SKM-1 (cell line): ENCODE results near the gene ABCA9.
A peak's percentile ranks its signal among the peaks of the same experiment; 100 is the strongest.

Experiments used
- DNase-seq: peaks from one replicate; lab custom pipeline; 2025; ENCODE audit not compliant: unreplicated experiment; lab: John Stamatoyannopoulos, UW

Gene ABCA9

GRCh38 chr17:69069226-69069750 is 8.6 kb upstream of the ABCA9 start:
- DNase-seq: no peak

GRCh38 chr17:69067274-69068047 is 6.7 kb upstream of the ABCA9 start:
- no peak for DNase-seq

- DNase-seq: no peak
These were observed 5.8 kb upstream of the ABCA9 start for GRCh38 chr17:69066482-69066881.

- no peak for DNase-seq
These were observed 4.4 kb upstream of the ABCA9 start for GRCh38 chr17:69065113-69065512.

DNA sequence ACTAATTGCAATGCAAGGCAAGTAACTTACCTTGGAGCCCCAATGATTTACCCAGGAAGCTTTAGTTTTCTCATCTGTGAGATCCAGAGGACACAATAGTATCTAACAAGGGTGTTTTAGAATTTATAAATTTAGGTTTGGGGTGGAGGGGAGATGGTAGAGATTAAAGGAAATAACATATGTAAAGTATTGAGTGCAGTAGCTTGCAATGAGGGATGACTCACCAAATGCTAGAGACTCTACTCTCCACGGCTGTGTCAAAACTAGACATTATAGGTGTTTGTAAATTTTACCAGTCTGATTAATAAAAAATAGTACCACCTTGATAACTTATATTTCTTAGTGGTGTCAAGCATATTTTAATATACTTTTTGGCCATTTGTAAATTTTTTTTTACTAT is 3.7 kb upstream of the ABCA9 start:
- DNase-seq: no peak

DNA sequence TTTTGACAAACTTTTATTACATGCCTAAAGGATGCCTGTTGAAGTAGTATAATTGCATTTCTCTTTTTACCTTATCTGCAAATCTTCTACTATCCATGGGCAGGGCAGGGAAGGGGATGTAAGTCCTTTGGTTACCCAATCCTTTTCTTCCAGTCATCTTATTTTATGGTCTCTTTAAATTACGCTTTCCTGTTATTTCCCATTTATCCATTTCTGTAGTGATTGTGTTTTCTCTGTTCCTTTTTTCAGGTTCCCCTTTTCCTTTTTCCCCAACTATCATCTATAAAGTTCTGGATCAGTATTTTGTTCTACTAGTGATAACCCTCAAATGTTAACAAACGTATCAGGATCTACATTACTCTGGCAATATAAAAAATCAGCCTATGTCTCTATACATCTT is 3.3 kb upstream of the ABCA9 start:
- DNase-seq: no peak

GRCh38 chr17:69062860-69063581 is 2.3 kb upstream of the ABCA9 start:
- no peak for DNase-seq

GRCh38 chr17:69061721-69062556 is 1.2 kb upstream of the ABCA9 start:
- no peak for DNase-seq

DNA sequence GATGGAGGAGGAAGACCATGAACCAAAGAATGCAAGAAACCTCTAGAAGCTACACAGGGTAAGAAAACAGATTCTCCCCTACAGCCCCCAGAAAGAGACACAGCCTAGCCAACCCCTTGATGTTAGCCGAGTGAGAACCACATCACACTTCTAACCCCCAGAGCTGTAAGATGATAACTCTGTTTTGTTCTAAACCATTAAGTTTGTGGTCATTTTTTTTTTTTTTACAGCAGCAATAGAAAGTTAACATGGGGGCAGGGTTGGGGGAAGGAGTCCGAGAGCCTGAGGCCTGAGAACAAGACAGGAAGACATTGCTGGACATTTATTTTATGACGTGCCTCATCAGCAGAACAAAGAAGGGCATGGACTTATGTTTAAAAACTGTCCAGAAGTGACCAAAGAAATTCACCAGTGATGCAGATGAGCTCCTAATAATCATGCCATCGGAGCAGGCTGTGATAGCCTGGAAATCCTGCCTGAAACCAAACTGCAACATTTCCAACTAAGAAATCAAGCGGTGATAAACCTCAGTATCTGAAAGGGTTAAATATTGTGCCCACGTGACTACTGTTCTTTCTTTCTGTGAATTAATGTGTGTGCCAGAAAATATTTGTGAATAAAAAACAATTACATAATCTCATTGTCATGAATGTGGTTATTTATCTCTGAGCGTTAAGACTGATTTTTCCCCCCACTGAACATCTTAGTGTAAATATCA is 1.1 kb downstream of the ABCA9 start:
- no peak for DNase-seq

DNA sequence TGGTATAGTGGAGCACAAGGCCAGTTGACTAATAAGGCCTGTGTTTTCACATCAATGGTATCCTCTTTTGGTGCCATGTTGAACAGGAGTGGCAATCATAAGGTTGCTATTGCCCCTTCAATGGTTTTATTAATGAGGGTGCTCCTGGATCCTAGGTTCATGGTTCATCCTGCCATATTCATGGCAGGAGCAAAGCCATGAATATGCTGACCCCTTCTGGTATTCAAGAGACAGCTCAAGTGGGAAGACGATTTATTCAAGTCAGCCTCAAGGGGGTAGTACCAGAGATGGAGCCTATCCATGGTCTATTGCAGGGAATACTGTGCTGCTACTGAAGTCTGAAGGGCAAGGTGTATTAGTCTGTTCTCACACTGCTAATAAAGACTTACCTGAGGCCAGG is 2.6 kb downstream of the ABCA9 start:
- no peak for DNase-seq

DNA sequence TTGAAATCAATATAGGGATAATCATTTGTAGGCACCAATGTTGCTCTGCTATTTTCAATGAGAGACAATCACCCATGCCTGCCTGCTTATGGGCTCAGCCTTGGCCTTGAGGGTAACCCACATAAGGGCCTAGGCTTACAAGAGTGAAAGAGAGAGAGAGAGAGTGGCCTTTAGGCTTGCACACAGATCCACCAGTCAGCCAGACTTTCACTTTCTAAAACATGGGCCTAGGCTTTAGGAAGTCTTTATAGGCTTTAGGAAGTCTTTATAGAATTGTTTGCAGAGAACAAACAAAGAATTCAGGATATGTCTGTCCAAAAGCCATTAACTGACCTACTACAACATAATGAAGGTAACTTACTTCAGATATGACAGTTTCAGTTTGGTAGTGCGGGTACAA is 3.4 kb downstream of the ABCA9 start:
- no peak for DNase-seq

GRCh38 chr17:69056179-69056823 is 4.4 kb downstream of the ABCA9 start:
- DNase-seq: no peak

DNA sequence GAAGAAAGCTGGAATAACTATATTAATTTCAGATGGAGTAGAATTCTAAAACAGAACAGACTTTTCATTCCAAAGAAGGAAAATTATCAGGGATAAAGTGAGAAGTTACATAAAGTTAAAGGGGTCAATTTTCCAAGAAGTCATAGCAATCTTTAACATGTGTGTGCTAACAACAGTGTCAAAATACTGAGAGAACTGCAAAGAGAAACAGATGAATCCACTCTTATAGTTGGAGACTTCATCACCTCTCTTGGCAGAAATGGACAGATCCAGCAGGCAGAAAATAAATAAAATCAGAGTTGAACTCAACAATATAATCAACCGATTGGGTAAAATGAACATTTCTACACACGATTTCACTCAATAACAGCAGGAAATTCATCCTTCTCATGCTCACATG is 5.4 kb downstream of the ABCA9 start:
- DNase-seq: no peak

DNA sequence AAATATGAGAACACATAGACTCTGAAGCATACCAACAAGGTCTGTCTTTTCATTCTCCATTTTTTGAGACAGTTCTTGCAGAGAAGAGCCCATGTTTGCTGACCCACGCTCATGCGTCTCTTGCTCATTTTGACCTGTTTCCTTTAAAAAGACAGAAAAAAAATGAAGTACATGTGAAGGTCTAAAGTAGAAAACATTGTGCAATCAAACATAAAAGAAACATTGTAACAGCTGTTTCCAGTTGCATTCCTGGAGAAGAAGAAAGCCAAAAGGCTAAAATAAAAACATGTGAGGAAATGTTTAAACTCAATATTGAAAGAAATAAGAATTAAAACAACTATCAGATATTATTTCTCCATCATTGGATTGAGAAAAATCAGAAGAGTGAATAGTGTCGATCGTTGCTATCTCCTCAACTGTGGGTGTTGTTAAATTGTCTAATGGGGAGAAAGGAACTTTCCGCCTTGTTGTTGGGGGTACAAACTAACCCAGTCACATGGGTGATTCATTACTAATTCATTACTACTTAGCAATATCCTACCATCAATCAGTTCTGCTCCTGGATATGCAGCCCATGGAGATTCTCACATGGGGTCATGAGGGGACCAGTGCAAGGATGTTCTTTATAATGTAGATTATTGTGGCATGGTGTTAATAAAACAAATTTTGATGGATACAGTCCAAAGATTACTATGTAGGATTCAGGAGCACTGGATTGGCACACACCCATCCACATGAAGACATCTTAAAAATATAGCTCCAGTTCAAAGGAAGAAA is 9.5 kb downstream of the ABCA9 start:
- DNase-seq: no peak

DNA sequence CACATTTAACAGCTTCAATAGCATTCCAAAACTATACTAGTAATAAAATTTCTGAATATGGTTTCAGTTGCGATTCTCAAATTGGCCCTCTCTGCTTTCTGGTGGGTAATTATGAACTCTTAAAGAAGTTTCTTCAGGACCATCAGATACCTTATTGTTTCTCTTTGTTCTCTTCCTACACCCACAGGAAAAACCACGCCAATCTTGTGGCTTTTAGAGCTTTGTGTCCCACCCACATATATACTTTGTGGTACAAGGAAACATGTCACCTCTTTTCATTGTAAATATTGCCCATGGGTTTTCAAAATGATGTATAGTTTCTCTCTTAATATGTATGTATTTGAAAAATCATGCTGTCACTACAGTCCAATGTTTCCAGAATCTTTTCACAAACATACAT is 12.1 kb downstream of the ABCA9 start:
- DNase-seq: no peak

DNA sequence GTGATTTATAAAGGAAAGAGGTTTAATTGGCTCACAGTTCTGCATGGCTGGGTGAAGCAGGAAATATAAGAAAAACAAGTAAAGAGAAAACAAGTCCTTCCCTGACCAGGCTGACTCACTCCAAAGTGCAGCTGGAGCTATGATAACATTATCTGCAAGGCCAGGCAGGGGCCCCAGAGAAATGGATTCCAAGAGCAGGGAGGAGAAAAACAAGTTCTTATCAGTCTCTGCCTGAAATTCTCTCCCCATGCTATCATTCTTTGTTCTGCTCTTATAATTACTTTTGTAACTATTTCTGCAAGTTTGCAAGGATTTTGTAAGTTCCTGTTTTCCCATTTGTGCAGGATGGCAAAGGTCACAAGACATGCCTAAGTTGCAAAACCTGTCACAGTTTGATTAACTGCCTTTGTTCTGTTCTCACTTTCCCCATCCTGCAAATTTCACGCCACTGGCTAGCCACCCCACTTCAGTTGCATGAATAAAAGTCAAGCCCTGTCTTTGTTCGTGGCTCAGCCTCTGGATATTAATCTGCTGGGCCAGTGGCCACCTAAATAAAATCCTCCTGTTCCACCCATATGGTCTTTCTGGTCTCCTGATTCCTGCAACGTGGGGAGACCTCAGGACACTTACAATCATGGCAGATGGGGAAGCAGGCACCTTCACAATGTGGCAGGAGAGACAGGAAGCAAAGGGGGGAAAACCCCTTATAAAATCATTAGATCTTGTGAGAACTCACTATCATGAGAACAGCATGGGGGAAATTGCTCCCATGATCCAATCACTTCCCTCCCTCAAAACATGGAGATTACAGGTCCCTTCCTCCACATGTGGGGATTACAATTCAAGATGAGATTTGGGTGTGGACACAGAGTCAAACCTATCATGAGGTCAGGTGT is 13.1 kb downstream of the ABCA9 start:
- DNase-seq: peak; percentile 92

- DNase-seq: no peak
These were observed 14.5 kb downstream of the ABCA9 start for GRCh38 chr17:69046121-69046807.

GRCh38 chr17:69045646-69046045 is 15.1 kb downstream of the ABCA9 start:
- no peak for DNase-seq
